Endodermal cell (in vitro differentiated cells): ENCODE measurements around the gene ARHGEF10L. TPM values are rescaled to one million over a fixed set of nuclear protein-coding genes. Genes with fewer than 3 reads are reported as not detected.

Source experiments
- DNase-seq: peaks from one replicate; pipeline ENCODE4 v3.0.0-alpha.2; 2017
- H3K27ac ChIP-seq: 2 replicates; pipeline ENCODE4 v1.5.1; 2013; ENCODE audit warnings: mild to moderate bottlenecking, low read depth, low read length, moderate library complexity
- H3K27me3 ChIP-seq: 2 replicates; pipeline ENCODE4 v1.6.1; 2013; ENCODE audit warnings: mild to moderate bottlenecking, low read length, moderate library complexity; ENCODE audit not compliant: insufficient read depth, control insufficient read depth, poor library complexity, severe bottlenecking
- H3K36me3 ChIP-seq: 2 replicates; pipeline ENCODE4 v1.7.0; 2013; ENCODE audit warnings: mild to moderate bottlenecking, low read length, moderate library complexity; ENCODE audit not compliant: control insufficient read depth, insufficient read depth
- H3K4me1 ChIP-seq: one replicate; pipeline ENCODE4 v1.7.0; 2013; ENCODE audit warnings: low read length; ENCODE audit not compliant: control insufficient read depth, insufficient read depth
- H3K4me3 ChIP-seq: 2 replicates; pipeline ENCODE4 v1.5.1; 2013; ENCODE audit warnings: mild to moderate bottlenecking, low read length, moderate library complexity
- H3K9ac ChIP-seq: 2 replicates; pipeline ENCODE4 v1.6.1; 2013; ENCODE audit warnings: mild to moderate bottlenecking, low read length, moderate library complexity; ENCODE audit not compliant: poor library complexity, severe bottlenecking; ENCODE audit errors: extremely low read depth
- H3K9me3 ChIP-seq: 2 replicates; pipeline ENCODE4 v1.6.1; 2013; ENCODE audit warnings: mild to moderate bottlenecking, low read length, moderate library complexity; ENCODE audit not compliant: control insufficient read depth
- H3K27ac Mint-ChIP-seq: 2 replicates; pipeline ENCODE4 v1.8.0; 2020; ENCODE audit warnings: mixed read lengths
- H3K27me3 Mint-ChIP-seq: 2 replicates; pipeline ENCODE4 v1.8.0; 2021; ENCODE audit warnings: mild to moderate bottlenecking, mixed read lengths; ENCODE audit not compliant: insufficient read depth
- H3K36me3 Mint-ChIP-seq: 2 replicates; pipeline ENCODE4 v1.8.0; 2020; ENCODE audit warnings: low read depth, mixed read lengths
- H3K4me1 Mint-ChIP-seq: 2 replicates; pipeline ENCODE4 v1.8.0; 2020; ENCODE audit warnings: mixed read lengths
- H3K4me3 Mint-ChIP-seq: 2 replicates; pipeline ENCODE4 v1.8.0; 2020; ENCODE audit warnings: mild to moderate bottlenecking, moderate library complexity, mixed read lengths
- H3K9me3 Mint-ChIP-seq: 2 replicates; pipeline ENCODE4 v1.8.0; 2020; ENCODE audit warnings: mild to moderate bottlenecking, mixed read lengths
- WGBS, 2 experiments: methylation state at CpG; one replicate each; pipeline versions ENCODE4 v1.1.5 to v1.1.7; 2013; ENCODE audit warnings: missing lambda C conversion rate in 2 of 2, mixed read lengths in 1 of 2; ENCODE audit not compliant: insufficient coverage in 1 of 2, insufficient read length in 1 of 2; 5-methylcytosine and 5-hydroxymethylcytosine counted together
- total RNA-seq, 2 donors: library from RNA; stranded (reverse); fragmentation: NEBNext Ultra II Directional in 1 of 2; extraction: Animal tissue kit (Norgen Biotek cat#: 25700) in 1 of 2; gene quantifications; 2 replicates in 1 of 2; 3 replicates in 1 of 2; pipeline ENCODE4 v1.2.1, GENCODE V29; 2021
- TF ChIP-seq, protein P1 (sequence below): fragments of 200-600 bp; sonication (generic); conservative IDR thresholded peaks from 2 replicates; pipeline ENCODE4 v1.5.0; 2021; ENCODE audit warnings: antibody characterized with exemption, mild to moderate bottlenecking

The ARHGEF10L gene
- total RNA-seq, 2 donors from 2014 or later, result 5.2 to 10.5 TPM

DNA sequence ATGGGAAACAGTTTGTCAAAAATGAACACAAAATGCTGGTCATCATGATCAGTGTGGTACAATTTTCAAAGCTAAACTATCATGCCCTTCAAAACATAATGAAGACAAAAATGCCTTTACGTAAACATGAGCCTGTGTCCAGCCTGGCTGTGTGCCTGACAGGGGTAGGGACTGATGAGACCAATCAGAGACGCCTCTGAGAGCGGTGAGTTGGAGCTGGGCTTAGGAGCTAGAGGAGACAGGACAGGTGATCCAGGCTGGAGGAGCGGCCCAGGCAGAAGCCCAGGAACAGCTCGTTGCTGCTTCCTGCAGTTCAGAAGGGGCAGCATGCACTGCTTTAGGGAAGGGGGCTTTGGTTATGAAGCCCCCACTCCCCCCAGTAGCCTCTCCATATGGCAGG, 70.0 kb downstream of the ARHGEF10L start:
- H3K36me3 Mint-ChIP-seq, result no peaks in the 10 kb centered on the region
- no peak overlapping the region for H3K4me3 ChIP-seq
- H3K27ac Mint-ChIP-seq, result no peak overlapping the region
- no peak overlapping the region for H3K9ac ChIP-seq
- H3K9me3 Mint-ChIP-seq, result no peaks in the 10 kb centered on the region
- no peaks in the 10 kb centered on the region for H3K4me1 Mint-ChIP-seq
- TF ChIP-seq, protein P1, sequence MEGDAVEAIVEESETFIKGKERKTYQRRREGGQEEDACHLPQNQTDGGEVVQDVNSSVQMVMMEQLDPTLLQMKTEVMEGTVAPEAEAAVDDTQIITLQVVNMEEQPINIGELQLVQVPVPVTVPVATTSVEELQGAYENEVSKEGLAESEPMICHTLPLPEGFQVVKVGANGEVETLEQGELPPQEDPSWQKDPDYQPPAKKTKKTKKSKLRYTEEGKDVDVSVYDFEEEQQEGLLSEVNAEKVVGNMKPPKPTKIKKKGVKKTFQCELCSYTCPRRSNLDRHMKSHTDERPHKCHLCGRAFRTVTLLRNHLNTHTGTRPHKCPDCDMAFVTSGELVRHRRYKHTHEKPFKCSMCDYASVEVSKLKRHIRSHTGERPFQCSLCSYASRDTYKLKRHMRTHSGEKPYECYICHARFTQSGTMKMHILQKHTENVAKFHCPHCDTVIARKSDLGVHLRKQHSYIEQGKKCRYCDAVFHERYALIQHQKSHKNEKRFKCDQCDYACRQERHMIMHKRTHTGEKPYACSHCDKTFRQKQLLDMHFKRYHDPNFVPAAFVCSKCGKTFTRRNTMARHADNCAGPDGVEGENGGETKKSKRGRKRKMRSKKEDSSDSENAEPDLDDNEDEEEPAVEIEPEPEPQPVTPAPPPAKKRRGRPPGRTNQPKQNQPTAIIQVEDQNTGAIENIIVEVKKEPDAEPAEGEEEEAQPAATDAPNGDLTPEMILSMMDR, result no peak
- H3K27me3 Mint-ChIP-seq, result no peaks in the 10 kb centered on the region
- WGBS, 2 experiments, result 91% methylated on average over 4 to 5 of the region's 5 CpGs
- H3K9me3 ChIP-seq, result no peaks in the 10 kb centered on the region
- H3K4me3 Mint-ChIP-seq, result no peak overlapping the region
- no peaks in the 10 kb centered on the region for H3K27me3 ChIP-seq
- no peak overlapping the region for H3K27ac ChIP-seq
- DNase-seq, result no peak
- no peaks in the 10 kb centered on the region for H3K36me3 ChIP-seq
- no peaks in the 10 kb centered on the region for H3K4me1 ChIP-seq

DNA sequence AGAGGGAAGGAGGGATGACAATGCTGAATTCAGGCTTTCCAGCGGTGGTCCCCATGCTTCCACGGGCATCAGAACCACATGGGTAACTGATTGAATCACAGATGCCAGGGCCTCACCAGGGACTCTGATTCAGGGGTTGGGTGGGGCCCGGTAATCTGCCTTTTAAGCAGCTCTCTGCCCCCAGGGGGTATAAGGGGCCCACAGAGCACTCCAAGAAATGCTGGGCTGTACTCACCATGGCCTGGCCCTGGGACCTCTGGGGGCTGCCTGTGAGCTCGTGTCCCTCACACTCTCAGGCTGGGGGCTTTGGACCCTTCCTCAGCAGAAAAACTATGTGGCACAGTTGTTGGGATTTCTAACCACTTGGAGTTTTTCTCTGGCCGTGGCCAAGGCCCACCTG, 70.6 kb downstream of the ARHGEF10L start:
- 88 to 100% methylated on average over 4 to 5 of the region's 5 CpGs for WGBS, 2 experiments
- Histone ChIP-seq H3K27ac (no peak overlapping the region), H3K4me1 (no peaks in the 10 kb centered on the region), H3K36me3 (no peaks in the 10 kb centered on the region), H3K9ac (no peak overlapping the region), H3K27me3 (no peaks in the 10 kb centered on the region), H3K4me3 (no peak overlapping the region), H3K9me3 (no peaks in the 10 kb centered on the region)
- Mint-ChIP-seq H3K27me3 (no peaks in the 10 kb centered on the region), H3K36me3 (no peaks in the 10 kb centered on the region), H3K4me1 (no peaks in the 10 kb centered on the region), H3K27ac (no peak overlapping the region), H3K4me3 (no peak overlapping the region), H3K9me3 (no peaks in the 10 kb centered on the region)
- DNase-seq, result no peak
- TF ChIP-seq, protein P1, result no peak

DNA sequence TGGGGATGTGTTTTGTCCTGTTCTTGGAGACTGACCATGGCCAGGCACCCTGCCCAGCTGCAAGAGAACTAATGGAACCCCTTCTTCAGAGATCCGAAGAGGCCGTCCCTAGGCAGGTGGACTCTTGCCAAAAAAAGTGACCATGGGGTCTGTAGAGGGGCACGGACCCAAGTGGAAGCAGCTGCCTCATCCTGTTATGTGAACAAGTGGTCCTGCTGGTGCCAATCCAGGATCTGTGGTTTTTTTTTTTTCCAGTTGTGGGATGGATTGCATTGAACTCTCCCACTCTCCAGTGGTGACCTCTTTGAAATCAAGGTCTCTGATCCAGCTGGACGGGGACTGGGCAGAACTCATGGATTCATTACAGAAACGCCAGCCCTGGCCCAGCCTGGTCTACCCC, 71.2 kb downstream of the ARHGEF10L start:
- WGBS, 2 experiments, result 94 to 96% methylated on average over 5 of the region's 5 CpGs

More for the DNA sequence above, 71.2 kb downstream of the ARHGEF10L start:
- no peaks in the 10 kb centered on the region for H3K27me3 ChIP-seq
- Mint-ChIP-seq H3K27me3 (no peaks in the 10 kb centered on the region), H3K9me3 (no peaks in the 10 kb centered on the region), H3K4me3 (no peak overlapping the region), H3K4me1 (no peaks in the 10 kb centered on the region), H3K36me3 (no peaks in the 10 kb centered on the region), H3K27ac (no peak overlapping the region)
- H3K4me3 ChIP-seq, result no peak overlapping the region
- H3K4me1 ChIP-seq, result no peaks in the 10 kb centered on the region
- no peak overlapping the region for H3K9ac ChIP-seq
- H3K27ac ChIP-seq, result no peak overlapping the region
- TF ChIP-seq, protein P1, result no peak
- no peaks in the 10 kb centered on the region for H3K9me3 ChIP-seq
- H3K36me3 ChIP-seq, result no peaks in the 10 kb centered on the region
- DNase-seq, result no peak
